Measurements from ENCODE around the gene ABR. TPM values are rescaled to one million over a fixed set of nuclear protein-coding genes. Genes with fewer than 3 reads are reported as not detected.

ABR gene
- polyA plus RNA-seq, 1 experiment, result 65.4 TPM

GRCh38 chr17:1221209-1221608, 41.4 kb upstream of the ABR start:
- POLR2A ChIA-PET, result no interaction called here
- Histone ChIP-seq H3K4me3 (ENCODE audit: low read depth, low read length) (no peak overlapping the region), H3K36me3 (ENCODE audit: control insufficient read depth, insufficient read depth, low read length) (no peaks in the 10 kb centered on the region), H3K27me3 (ENCODE audit: control insufficient read depth, insufficient read depth, low read length) (peaks cover 12% of the 10 kb centered on the region)
- no peak for TF ChIP-seq CTCF (IDR thresholded peaks at IDR 0.05; ENCODE audit: insufficient read depth, low read depth, low read length)
- no peak for DNase-seq (ENCODE audit: low read depth)
- CTCF ChIA-PET, result interaction anchor here (1.1 kb wide), 1 partner anchor 9 kb away, joined by 3 read pairs; no protein-coding TSS in a partner anchor

DNA sequence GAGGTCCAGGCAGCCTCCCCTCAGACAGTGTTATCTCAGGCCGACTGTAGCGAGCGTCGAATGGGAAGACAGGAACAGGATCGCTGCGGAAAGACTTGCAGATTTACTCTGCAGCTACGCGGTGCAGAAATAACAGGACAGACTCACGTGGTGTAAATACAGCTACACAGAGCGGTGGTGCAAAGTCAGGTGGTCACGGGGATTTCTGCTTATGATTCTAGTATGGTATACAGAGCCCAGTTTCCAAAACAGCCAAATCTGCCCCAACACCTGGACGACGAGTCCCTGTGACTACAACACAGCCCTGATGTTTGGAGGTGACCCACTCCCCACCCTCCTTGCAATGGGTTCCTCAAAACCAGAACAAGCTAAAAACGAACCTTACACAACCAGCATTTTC, 40.6 kb upstream of the ABR start:
- CTCF ChIA-PET, result no interaction called here
- POLR2A ChIA-PET, result no interaction called here
- H3K27me3 ChIP-seq (ENCODE audit: control insufficient read depth, insufficient read depth, low read length), result peaks cover 12% of the 10 kb centered on the region
- no peak overlapping the region for H3K4me3 ChIP-seq (ENCODE audit: low read depth, low read length)
- no peak for DNase-seq (ENCODE audit: low read depth)
- H3K36me3 ChIP-seq (ENCODE audit: control insufficient read depth, insufficient read depth, low read length), result no peaks in the 10 kb centered on the region
- no peak for TF ChIP-seq CTCF (IDR thresholded peaks at IDR 0.05; ENCODE audit: insufficient read depth, low read depth, low read length)

DNA sequence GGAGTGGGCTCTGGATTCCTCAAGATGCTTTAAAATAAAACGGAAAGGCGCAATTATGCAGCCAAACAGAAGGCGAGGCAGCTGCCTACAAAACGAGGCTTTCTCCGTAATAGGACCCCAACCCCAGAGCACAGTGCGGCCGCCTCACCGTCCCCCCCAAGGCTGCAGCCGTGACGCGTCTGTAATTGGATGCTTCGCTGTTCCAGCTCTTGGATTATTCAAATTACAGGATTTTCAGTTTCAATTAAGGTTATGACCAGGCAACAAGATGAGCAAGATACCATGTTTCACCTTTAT, 37.3 kb upstream of the ABR start:
- CTCF ChIA-PET, result interaction anchor here (0.6 to 1.1 kb wide), 2 partner anchors 9 to 22 kb away, joined by 3 to 4 read pairs; no protein-coding TSS in a partner anchor
- H3K36me3 ChIP-seq (ENCODE audit: control insufficient read depth, insufficient read depth, low read length), result no peaks in the 10 kb centered on the region
- no peak for TF ChIP-seq CTCF (IDR thresholded peaks at IDR 0.05; ENCODE audit: insufficient read depth, low read depth, low read length)
- POLR2A ChIA-PET, result no interaction called here
- DNase-seq (ENCODE audit: low read depth), result no peak
- H3K4me3 ChIP-seq (ENCODE audit: low read depth, low read length), result no peak overlapping the region
- H3K27me3 ChIP-seq (ENCODE audit: control insufficient read depth, insufficient read depth, low read length), result peaks cover 13% of the 10 kb centered on the region

DNA sequence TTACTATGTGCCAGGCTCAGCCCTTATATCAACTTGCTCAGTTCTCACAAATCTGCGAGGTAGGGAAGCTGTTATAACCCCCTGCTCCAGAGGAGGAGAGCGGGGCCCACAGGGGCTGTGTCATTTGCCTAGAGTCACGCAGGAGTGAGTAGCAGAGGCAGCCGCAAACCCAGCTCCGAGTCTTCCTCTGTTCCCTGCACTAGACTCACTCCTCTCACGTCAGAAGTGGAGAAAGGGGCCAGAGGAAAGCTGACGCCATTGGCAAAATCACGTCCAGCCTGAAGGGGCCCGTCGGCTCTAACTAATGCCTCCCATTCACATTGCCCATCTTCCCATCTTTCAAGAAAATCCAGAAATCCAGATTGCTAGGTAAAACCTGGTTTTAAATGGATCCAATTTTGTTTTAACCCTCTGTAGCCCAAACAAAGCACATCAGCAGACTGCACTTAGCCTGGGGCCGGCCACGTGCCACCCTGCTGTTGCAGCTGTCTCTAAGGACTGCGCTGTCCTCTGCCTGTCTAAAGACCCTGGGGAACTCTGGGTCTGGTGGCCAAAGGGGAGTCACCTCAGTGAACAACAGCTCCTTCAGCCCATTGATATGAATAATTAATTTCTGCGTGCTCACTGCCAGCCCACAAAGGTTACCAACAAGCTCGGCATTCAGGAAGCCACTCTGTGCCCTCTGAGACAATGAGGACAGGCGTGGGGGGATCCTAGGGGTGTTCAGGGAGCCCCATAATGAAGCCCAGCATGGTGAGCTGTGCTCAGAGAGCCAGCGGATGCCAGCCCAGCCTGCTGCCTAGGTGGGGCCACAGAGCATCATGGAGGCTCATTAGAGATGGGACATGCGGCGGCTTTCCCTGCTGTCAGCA, 36.7 kb upstream of the ABR start:
- Histone ChIP-seq H3K27me3 (ENCODE audit: control insufficient read depth, insufficient read depth, low read length) (peaks cover 13% of the 10 kb centered on the region), H3K4me3 (ENCODE audit: low read depth, low read length) (no peak overlapping the region), H3K36me3 (ENCODE audit: control insufficient read depth, insufficient read depth, low read length) (no peaks in the 10 kb centered on the region)
- ChIA-PET CTCF (interaction anchor here (1.1 kb wide), 1 partner anchor 8 kb away, joined by 4 read pairs; no protein-coding TSS in a partner anchor), POLR2A (no interaction called here)
- no peak for TF ChIP-seq CTCF (IDR thresholded peaks at IDR 0.05; ENCODE audit: insufficient read depth, low read depth, low read length)
- no peak for DNase-seq (ENCODE audit: low read depth)

DNA sequence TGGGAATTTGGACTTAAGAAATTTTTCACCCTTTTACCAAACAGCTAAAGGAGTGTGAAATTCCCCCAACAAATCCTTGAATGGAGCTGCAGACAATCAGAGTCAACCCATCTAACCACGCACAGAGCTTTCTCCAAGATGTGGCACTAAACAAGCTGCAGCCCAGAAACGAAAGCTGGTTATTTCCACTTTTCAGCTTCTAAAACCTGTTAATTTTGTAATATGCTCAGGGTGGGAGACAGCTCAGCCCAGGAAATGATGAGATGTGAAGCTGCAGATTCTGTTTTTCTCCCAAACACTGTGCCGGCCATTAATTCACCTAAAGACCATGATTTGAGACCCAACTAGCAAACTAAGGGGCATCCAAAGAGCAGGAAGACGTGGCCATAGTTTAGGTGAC, 33.2 kb upstream of the ABR start:
- Histone ChIP-seq H3K4me3 (ENCODE audit: low read depth, low read length) (no peak overlapping the region), H3K27me3 (ENCODE audit: control insufficient read depth, insufficient read depth, low read length) (peaks cover 18% of the 10 kb centered on the region), H3K36me3 (ENCODE audit: control insufficient read depth, insufficient read depth, low read length) (no peaks in the 10 kb centered on the region)
- no peak for TF ChIP-seq CTCF (IDR thresholded peaks at IDR 0.05; ENCODE audit: insufficient read depth, low read depth, low read length)
- no peak for DNase-seq (ENCODE audit: low read depth)
- ChIA-PET CTCF (interaction anchor here (0.6 to 0.9 kb wide), 3 partner anchors 9 to 90 kb away, joined by 3 read pairs; no protein-coding TSS in a partner anchor), POLR2A (no interaction called here)

All from BJ (cell line).